GM19372 (cell line): ENCODE results near the gene ICAM5.

Experiments used
- ATAC-seq: cut with Tn5 transposase; IDR thresholded peaks from one replicate; pipeline ENCODE4 v1.9.1; 2021; ENCODE audit warnings: mild to moderate bottlenecking, low read depth, moderate library complexity; ENCODE audit not compliant: unreplicated experiment

Gene ICAM5

GRCh38 chr19:10317045-10317856 lies 27.5 kb downstream of the ICAM5 start:
- ATAC-seq, result no peak

GRCh38 chr19:10317857-10318462 lies 28.2 kb downstream of the ICAM5 start:
- no peak for ATAC-seq

- ATAC-seq, result no peak
Observed at GRCh38 chr19:10318807-10319682, 29.3 kb downstream of the ICAM5 start.

- ATAC-seq, result no peak
Observed at GRCh38 chr19:10320602-10321416, 31.1 kb downstream of the ICAM5 start.

- no peak for ATAC-seq
Observed at GRCh38 chr19:10321417-10321797, 31.7 kb downstream of the ICAM5 start.

GRCh38 chr19:10321874-10322835 lies 32.4 kb downstream of the ICAM5 start:
- no peak for ATAC-seq

GRCh38 chr19:10325732-10326131 lies 36.0 kb downstream of the ICAM5 start:
- no peak for ATAC-seq

GRCh38 chr19:10327793-10328192 lies 38.0 kb downstream of the ICAM5 start:
- ATAC-seq, result no peak

- no peak for ATAC-seq
Observed at GRCh38 chr19:10328558-10329429, 39.0 kb downstream of the ICAM5 start.

- ATAC-seq, result no peak
Observed at GRCh38 chr19:10329555-10329954, 39.8 kb downstream of the ICAM5 start.

GRCh38 chr19:10332158-10332964 lies 42.6 kb downstream of the ICAM5 start:
- ATAC-seq, result no peak

- ATAC-seq, result peak; percentile 82
Observed at GRCh38 chr19:10332965-10333757, 43.4 kb downstream of the ICAM5 start, which contains the start of gene RAVER1. TSS of gene RAVER1 (minus strand) at chr19:10333529. CDS start at chr19:10333507, 22 bp downstream.

GRCh38 chr19:10333758-10334587 lies 44.2 kb downstream of the ICAM5 start:
- ATAC-seq, result no peak

GRCh38 chr19:10334588-10335351 lies 45.0 kb downstream of the ICAM5 start:
- no peak for ATAC-seq
